Measurements from ENCODE around the gene ATP8A2. TPM values are rescaled to one million over a fixed set of nuclear protein-coding genes. Genes with fewer than 3 reads are reported as not detected.

Gene ATP8A2
- total RNA-seq, 1 experiment from 2014 or later, result 0.26 TPM

GRCh38 chr13:25847145-25847544 lies 475.4 kb downstream of the ATP8A2 start:
- no TSS peak for BruUV-seq (replicated peaks)
- Mint-ChIP-seq H3K9me3 (ENCODE audit: unreplicated experiment) (no peaks in the 10 kb centered on the region), H3K4me3 (ENCODE audit: unreplicated experiment) (no peak overlapping the region), H3K27ac (ENCODE audit: low read depth, unreplicated experiment) (no peak overlapping the region), H3K36me3 (ENCODE audit: insufficient read depth, unreplicated experiment) (no peaks in the 10 kb centered on the region), H3K4me1 (ENCODE audit: insufficient read depth, unreplicated experiment) (peaks cover 7% of the 10 kb centered on the region), H3K27me3 (ENCODE audit: insufficient read depth, unreplicated experiment) (no peaks in the 10 kb centered on the region)
- ChIA-PET POLR2A (no interaction called here), CTCF (no interaction called here)
- TF ChIP-seq CTCF (IDR thresholded peaks at IDR 0.05; ENCODE audit: unreplicated experiment), result no peak
- no peak for DNase-seq (ENCODE audit: unreplicated experiment)
- intact Hi-C loops (cut with micrococcal nuclease), result no loop called here

- no peak overlapping the region for H3K27ac Mint-ChIP-seq (ENCODE audit: low read depth, unreplicated experiment)
- BruUV-seq (replicated peaks), result no TSS peak
- intact Hi-C loops (cut with micrococcal nuclease), result no loop called here
Measured at GRCh38 chr13:25847635-25848626, 476.2 kb downstream of the ATP8A2 start.

GRCh38 chr13:25848812-25849745 lies 477.3 kb downstream of the ATP8A2 start:
- TF ChIP-seq CTCF (IDR thresholded peaks at IDR 0.05; ENCODE audit: unreplicated experiment), result no peak
- DNase-seq (ENCODE audit: unreplicated experiment), result no peak
- no peaks in the 10 kb centered on the region for H3K27me3 Mint-ChIP-seq (ENCODE audit: insufficient read depth, unreplicated experiment)
- H3K4me1 Mint-ChIP-seq (ENCODE audit: insufficient read depth, unreplicated experiment), result peaks cover 7% of the 10 kb centered on the region
- intact Hi-C loops (cut with micrococcal nuclease), result no loop called here
- no peaks in the 10 kb centered on the region for H3K9me3 Mint-ChIP-seq (ENCODE audit: unreplicated experiment)
- no peak overlapping the region for H3K27ac Mint-ChIP-seq (ENCODE audit: low read depth, unreplicated experiment)
- ChIA-PET POLR2A (no interaction called here), CTCF (no interaction called here)
- H3K4me3 Mint-ChIP-seq (ENCODE audit: unreplicated experiment), result no peak overlapping the region
- no peaks in the 10 kb centered on the region for H3K36me3 Mint-ChIP-seq (ENCODE audit: insufficient read depth, unreplicated experiment)
- BruUV-seq (replicated peaks), result no TSS peak

More at GRCh38 chr13:25847635-25848626, 476.2 kb downstream of the ATP8A2 start:
- Mint-ChIP-seq H3K4me1 (ENCODE audit: insufficient read depth, unreplicated experiment) (peaks cover 7% of the 10 kb centered on the region), H3K9me3 (ENCODE audit: unreplicated experiment) (no peaks in the 10 kb centered on the region), H3K27me3 (ENCODE audit: insufficient read depth, unreplicated experiment) (no peaks in the 10 kb centered on the region), H3K36me3 (ENCODE audit: insufficient read depth, unreplicated experiment) (no peaks in the 10 kb centered on the region), H3K4me3 (ENCODE audit: unreplicated experiment) (no peak overlapping the region)
- no peak for DNase-seq (ENCODE audit: unreplicated experiment)
- TF ChIP-seq CTCF (IDR thresholded peaks at IDR 0.05; ENCODE audit: unreplicated experiment), result no peak
- POLR2A ChIA-PET, result no interaction called here
- CTCF ChIA-PET, result interaction anchor here (0.6 kb wide), 1 partner anchor 23 kb away, joined by 3 read pairs; no protein-coding TSS in a partner anchor

- no TSS peak for BruUV-seq (replicated peaks)
- no peak for TF ChIP-seq CTCF (IDR thresholded peaks at IDR 0.05; ENCODE audit: unreplicated experiment)
- CTCF ChIA-PET, result no interaction called here
- POLR2A ChIA-PET, result no interaction called here
- Mint-ChIP-seq H3K4me1 (ENCODE audit: insufficient read depth, unreplicated experiment) (peaks cover 27% of the 10 kb centered on the region), H3K36me3 (ENCODE audit: insufficient read depth, unreplicated experiment) (no peaks in the 10 kb centered on the region), H3K27me3 (ENCODE audit: insufficient read depth, unreplicated experiment) (no peaks in the 10 kb centered on the region), H3K27ac (ENCODE audit: low read depth, unreplicated experiment) (no peak overlapping the region), H3K9me3 (ENCODE audit: unreplicated experiment) (no peaks in the 10 kb centered on the region), H3K4me3 (ENCODE audit: unreplicated experiment) (no peak overlapping the region)
- intact Hi-C loops (cut with micrococcal nuclease), result no loop called here
- DNase-seq (ENCODE audit: unreplicated experiment), result no peak
Measured at GRCh38 chr13:25857830-25858229, 486.1 kb downstream of the ATP8A2 start.

All from MCF 10A (cell line).